Stimulated activated CD4-positive, alpha-beta T cell treated with anti-CD3 and anti-CD28 coated beads, Interleukin-2, amount 100 ng/mL, for 48 hours (primary cell): ENCODE results near the gene FHIP2A.
"Not testable (repeated sequence)": the region's sequence is repeated elsewhere in the genome, so short reads cannot be mapped to it uniquely, and the experiment has no call there.

Experiments
- DNase-seq, 2 donors: peaks; one replicate each; pipeline ENCODE4 v3.0.0-alpha.2; 2020

Gene FHIP2A

GRCh38 chr10:114816308-114816707 is 5.3 kb upstream of the FHIP2A start:
- no peak for DNase-seq

DNA sequence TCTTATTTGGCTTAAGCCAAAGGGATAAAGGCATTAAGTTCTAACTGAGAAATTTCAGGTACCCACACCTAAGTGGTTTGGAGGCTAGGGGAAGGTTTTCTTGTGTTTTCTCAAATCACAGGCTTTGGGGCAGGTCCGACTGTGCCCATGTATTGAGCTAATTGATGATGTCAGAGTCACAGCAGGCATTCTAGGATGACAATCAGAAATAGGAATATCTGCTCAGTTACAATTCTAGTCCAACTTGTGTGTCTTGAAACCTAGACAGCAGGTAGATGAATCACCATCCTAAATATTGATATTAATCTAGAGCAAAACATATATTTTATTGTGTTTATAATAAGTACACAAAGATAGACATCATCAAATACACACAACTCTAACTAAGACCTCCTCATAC is 2.3 kb upstream of the FHIP2A start:
- no peak for DNase-seq

DNA sequence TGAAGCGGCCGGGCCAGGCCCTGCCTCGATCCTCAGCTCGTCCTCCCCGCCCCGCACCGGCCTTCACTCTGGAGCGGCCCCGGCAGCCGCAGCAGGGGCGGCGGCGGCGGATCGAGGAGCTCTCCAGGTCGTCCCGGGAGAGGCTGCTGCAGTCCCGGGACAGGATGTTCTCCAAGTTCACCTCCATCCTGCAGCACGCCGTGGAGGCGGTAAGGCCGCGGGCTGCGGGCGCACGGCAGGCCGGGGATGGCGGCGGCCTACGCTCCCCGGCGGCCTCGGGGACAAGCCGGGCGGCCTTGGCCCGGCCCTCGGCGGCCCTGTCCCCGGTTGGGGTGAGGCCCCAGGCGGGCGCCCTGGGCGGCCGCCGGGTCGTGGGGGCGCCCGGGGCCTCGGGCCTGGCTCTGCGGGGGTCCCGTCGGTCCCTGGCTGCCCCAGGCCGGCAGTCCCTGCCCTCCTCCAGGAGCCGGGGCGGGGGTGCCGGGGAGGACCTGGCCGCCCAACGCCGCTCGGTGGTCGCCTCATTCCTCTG is 399 bp downstream of the FHIP2A start:
- DNase-seq = no peak

- peak; percentile 13 to 25 for DNase-seq
Measured at GRCh38 chr10:114822444-114823076, 980 bp downstream of the FHIP2A start.

DNA sequence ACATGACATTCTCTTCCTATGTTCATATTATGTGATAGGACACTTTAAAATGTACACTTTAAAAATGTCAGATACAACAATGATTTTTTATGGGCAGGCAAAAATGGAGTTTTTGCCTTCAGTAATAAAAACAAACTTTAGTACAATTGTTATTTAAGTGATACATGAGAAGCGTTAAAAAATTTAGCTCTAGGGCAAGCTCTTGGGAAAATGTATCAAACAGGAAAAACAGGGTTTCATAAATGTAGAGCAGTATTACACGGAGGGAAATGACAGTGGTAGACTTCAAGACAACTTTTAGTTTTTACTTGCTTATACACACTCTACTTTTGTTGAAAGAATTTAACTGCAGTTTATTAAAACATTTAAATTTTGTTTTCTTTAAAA is 1.5 kb downstream of the FHIP2A start:
- no peak for DNase-seq

DNA sequence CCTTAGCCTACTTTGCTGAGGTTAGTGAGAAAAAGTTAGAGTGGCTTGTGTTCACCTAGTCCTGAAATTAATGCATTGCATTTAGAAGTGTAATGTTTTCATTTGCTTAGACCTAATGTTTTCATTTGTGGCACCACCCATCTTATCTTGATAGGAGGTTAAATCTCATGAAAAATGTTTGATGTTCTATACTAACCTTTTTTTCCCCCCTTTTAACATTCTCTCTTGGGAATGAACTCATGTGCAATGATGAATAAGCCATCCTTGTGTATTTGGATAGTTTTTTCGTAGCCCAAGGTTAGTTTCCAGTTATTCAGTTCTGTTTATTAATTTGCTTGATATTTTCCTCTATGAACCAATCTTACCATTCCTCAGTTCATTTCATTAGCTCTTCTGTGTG is 2.8 kb downstream of the FHIP2A start:
- no peak for DNase-seq

- no peak for DNase-seq
Measured at GRCh38 chr10:114825513-114826253, 4.1 kb downstream of the FHIP2A start.

- DNase-seq = no peak
Measured at GRCh38 chr10:114829160-114829909, 7.8 kb downstream of the FHIP2A start.

DNA sequence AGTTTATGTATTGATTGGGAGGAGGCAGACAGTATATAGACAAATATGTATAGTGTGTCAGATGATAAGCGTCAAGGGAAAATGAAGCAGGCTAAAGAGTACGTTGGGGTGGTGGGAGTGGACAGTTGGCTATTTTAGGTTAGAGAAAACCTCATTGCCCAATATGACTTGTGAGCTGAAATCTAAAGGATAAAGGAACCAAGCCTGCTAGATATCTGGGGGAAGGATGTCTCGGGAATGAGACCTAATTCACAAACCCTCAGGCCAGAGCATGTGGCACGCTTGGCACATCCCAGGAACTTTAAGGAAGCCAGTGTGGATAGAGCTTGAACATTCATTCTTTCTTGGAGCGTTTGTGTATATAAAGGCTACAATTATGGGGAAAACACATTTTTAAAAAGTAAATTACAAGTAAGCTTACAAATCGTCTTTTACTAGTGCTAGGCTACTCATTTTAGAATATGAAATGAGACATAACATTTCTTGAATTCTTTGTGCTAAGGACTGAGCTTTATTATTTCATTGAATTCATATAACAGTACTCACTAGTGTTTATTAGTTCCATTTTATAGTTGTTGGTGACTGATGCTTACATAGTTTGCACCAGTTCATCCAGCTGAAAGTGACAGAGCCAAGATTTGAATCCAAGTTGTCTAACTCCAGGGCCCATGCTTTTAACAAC is 9.7 kb downstream of the FHIP2A start:
- DNase-seq = no peak

DNA sequence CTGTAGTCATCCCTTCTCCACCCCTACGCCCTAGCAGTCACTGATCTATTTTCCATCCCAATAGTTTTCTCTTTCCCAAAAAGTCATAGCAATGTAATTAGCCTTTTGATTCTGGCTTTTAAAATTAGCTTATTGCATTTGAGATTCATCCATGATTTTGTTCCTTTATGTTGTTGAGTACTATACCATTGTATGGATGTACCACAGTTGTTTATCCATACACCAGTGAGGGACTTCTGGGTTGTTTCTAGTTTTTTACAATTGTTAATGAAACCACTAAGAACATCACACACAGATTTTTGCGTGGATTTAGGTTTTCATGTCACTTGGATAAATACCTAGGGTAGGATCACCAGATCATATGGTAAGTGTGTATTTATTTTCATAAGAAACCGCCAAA is 16.1 kb downstream of the FHIP2A start:
- no peak for DNase-seq

GRCh38 chr10:114839901-114840300 is 18.3 kb downstream of the FHIP2A start:
- DNase-seq = no peak

DNA sequence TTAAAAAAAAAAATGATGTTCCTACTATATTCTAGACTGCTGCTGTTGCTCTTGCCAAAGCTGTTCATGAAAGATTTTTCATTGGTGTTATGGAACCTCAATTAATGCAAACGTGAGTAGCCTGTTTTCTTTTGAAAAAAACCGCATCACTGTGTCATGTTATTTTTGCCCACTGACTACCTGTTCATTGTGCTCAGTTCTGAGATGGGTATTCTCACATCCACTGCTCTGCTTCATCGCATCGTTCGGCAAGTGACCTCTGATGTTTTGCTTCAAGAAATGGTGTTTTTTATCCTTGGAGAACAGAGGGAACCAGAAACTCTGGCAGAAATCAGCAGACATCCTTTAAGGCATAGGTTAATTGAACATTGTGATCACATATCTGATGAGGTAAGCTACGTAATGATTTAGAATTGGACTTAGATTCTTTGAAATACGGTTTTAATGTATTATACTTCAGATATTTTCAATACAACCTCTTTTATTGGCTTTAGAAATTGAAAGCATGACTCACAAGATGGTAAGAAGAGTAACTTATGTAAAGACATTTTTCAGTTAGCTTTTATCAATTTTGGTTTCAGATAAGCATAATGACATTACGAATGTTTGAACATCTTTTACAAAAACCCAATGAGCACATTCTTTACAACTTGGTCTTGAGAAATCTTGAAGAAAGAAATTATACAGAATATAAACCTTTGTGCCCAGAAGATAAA is 24.6 kb downstream of the FHIP2A start:
- no peak for DNase-seq

DNA sequence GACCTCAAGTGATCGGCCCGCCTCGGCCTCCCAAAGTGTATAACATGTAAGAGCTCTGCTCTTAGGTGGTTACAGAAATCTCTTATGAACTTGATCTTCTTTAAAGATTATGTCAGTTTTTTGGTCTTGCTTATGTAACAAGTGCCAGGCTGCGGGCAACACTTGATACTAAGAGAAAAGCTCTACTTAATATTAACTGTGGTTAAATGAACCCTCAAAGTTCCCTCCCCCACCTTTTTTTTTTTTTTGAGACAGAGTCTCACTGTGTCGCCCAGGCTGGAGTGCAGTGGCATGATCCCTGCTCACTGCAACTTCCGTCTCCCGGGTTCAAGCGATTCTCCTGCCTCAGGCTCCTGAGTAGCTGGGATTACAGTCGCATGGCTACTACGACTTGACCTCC is 25.9 kb downstream of the FHIP2A start:
- not testable (repeated sequence) for DNase-seq

- DNase-seq = no peak
Measured at GRCh38 chr10:114849674-114850073, 28.1 kb downstream of the FHIP2A start.

DNA sequence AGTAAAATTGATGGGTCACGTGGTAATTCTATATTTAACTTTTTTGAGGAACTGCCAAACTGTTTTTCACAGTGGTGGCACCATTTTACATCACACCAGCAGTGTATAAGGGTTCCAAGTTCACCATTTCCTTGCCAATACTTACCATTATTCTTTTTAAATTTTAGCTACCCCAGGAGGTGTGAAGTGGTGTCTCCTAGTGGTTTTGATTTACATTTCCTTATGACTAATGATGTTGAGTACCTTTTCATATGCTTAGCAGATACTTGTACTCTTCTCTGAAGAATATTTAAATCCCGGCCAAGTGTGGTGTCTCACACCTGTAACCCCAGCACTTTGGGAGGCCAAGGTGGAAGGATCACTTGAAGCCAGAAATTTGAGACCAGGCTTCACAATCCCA is 28.5 kb downstream of the FHIP2A start:
- DNase-seq = no peak

- no peak for DNase-seq
Measured at GRCh38 chr10:114851336-114851735, 29.8 kb downstream of the FHIP2A start.

- no peak for DNase-seq
Measured at GRCh38 chr10:114852197-114852596, 30.6 kb downstream of the FHIP2A start.

DNA sequence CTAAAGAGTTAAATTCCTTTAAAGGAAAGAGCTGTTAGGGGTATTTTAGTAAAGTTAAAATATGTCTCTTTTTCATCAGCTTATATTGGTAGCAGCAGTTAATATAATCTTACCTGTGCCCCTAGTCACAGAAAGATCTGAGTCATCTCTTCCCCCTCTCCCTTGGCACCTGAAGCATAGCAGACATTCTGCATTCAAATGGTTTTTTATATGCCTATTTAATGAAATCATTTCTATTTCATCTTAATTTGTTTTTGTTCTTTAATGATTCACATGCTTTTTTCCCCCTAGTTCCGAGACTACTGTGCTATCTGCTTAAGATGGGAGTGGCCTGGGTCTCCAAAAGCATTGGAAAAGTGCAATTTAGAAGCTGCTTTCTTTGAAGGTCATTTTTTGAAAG is 33.3 kb downstream of the FHIP2A start:
- no peak for DNase-seq

GRCh38 chr10:114855776-114856543 is 34.4 kb downstream of the FHIP2A start:
- no peak for DNase-seq

DNA sequence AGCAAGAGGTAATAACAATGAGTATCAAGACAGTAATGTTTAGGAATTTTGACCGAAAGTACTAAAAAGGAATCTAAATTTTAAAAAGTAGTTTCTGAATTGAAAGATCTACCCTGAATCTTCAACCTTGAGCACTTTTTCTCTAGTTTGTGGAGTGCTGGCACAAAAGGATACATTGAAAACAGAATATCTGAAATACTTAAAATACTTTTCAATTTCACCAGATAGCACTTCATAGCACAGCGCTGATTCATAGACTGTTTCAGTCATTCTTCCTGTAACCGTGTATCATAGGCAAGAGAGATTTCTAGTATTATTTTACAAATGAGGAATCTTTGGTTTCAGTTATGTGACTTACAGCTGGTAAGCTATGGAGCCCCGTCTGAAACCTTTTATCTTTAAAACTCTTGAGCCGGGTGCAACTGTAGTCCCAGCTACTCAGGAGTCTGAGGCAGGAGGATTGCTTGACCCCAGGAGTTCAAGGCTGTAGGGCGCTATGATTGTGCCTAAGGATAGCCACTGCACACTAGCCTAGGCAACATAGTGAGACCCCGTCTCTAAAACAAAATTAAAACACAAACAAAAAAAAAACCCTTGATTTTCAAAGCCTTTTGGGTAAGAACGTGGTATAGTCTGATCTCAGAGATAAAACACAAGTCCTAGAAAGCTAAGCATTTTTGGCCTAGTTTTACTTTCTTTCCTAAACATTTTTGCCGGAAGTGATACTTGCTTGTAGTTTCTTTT is 35.1 kb downstream of the FHIP2A start:
- no peak for DNase-seq

DNA sequence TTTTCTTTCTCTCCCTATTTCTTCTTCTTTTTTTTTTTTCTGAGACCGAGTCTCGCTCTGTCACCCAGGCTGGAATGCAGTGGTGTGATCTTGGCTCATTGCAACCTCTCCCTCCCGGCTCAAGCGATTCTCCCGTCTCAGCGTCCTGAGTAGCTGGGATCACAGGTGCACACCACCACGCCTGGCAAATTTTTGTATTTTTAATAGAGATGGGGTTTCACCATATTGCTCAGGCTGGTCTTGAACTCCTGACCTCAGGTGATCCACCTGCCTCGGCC is 35.6 kb downstream of the FHIP2A start:
- DNase-seq = not testable (repeated sequence)
